PC-3 (cell line): ENCODE results near the gene MYL9.
"Not testable (repeated sequence)": the region's sequence is repeated elsewhere in the genome, so short reads cannot be mapped to it uniquely, and the experiment has no call there.

Experiments
- EZH2 ChIP-seq: fragments of 300-600 bp; sonication (generic); IDR thresholded peaks from one replicate; pipeline ENCODE4 v1.6.1; 2017; ENCODE audit warnings: antibody characterized with exemption, mild to moderate bottlenecking, low read length; ENCODE audit not compliant: unreplicated experiment
- EZH2phosphoT487 ChIP-seq: fragments of 300-600 bp; sonication (generic); IDR thresholded peaks from 2 replicates; pipeline ENCODE4 v1.6.1; 2018; ENCODE audit warnings: mild to moderate bottlenecking, antibody characterized with exemption, low read length, borderline replicate concordance
- TF ChIP-seq, protein P1 (sequence below): fragments of 300-600 bp; sonication (generic); conservative IDR thresholded peaks from 2 replicates; pipeline ENCODE4 v1.5.1; 2017; ENCODE audit warnings: antibody characterized with exemption, low read depth, mild to moderate bottlenecking, low read length

DNA sequence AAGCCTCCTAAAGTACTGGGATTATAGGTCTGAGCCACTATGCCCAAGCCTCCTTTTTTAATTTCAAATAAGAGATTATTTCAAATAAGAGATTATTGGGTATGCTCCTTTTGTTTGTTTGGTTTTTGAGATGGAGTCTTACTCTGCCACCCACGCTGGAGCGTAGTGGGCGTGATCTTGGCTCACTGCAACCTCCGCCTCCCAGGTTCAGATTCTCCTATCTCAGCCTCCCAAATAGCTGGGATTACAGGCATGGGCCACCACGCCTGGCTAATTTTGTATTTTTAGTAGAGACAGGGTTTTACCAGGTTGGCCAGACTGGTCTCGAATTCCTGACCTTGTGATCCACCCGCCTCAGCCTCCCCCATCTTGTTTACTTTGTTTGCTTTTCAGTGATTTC lies 18.9 kb upstream of the MYL9 start:
- TF ChIP-seq, protein P1, sequence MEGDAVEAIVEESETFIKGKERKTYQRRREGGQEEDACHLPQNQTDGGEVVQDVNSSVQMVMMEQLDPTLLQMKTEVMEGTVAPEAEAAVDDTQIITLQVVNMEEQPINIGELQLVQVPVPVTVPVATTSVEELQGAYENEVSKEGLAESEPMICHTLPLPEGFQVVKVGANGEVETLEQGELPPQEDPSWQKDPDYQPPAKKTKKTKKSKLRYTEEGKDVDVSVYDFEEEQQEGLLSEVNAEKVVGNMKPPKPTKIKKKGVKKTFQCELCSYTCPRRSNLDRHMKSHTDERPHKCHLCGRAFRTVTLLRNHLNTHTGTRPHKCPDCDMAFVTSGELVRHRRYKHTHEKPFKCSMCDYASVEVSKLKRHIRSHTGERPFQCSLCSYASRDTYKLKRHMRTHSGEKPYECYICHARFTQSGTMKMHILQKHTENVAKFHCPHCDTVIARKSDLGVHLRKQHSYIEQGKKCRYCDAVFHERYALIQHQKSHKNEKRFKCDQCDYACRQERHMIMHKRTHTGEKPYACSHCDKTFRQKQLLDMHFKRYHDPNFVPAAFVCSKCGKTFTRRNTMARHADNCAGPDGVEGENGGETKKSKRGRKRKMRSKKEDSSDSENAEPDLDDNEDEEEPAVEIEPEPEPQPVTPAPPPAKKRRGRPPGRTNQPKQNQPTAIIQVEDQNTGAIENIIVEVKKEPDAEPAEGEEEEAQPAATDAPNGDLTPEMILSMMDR = not testable (repeated sequence)
- TF ChIP-seq EZH2, EZH2phosphoT487: not testable (repeated sequence)
